ENCODE data around the gene DRG2.

The DRG2 gene

DNA sequence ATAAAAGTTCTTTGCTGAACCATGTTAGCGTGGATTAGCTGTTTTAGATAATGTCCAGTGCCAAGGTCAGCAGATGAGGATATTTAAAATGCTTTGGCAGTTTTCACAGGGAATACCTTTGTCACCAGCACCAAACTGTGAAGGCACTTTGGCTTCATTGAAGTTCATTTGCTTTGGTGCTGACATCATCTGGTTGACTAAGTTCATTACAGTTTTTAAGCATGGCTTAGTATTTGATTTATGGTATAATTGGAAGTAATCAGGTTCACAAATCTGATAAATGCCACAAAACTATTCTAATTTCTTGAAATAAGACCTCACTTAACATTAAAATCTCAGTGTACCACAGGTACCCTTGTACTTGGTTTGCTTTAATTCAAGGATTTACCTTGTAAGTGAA is 44.3 kb upstream of the DRG2 start (continued):
- no peak for TF ChIP-seq ZNF214 (tag by site-specific recombination; IDR thresholded peaks at IDR 0.05; ENCODE audit: borderline replicate concordance)
- TF ChIP-seq YY1 (tag by site-specific recombination; IDR thresholded peaks at IDR 0.05), result no peak
- 0 out of 2 replicates have a peak, but pooled peaks have one; percentile 22 for TF ChIP-seq ZEB2 (tag by site-specific recombination; IDR thresholded peaks at IDR 0.05)

DNA sequence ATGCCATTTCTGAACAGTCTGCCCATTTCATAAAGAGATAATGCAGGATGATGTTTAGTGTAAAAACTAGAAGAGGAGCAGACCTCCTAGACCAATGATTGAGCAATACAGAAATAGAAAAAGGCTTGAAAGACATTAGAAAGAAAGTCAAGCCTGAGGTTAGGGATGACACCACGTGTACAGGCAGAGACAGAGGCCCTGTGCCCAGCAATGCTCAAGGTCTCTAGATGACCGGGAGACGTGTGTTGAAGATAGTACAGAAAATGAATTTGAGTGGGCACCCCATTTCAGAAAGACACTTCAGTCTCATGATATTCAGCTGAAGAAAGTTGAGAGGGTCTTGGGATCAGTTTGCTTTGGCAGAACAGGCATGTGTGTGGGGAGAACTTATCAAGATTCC is 43.1 kb upstream of the DRG2 start:
- POLR2A ChIA-PET, result no interaction called here

DNA sequence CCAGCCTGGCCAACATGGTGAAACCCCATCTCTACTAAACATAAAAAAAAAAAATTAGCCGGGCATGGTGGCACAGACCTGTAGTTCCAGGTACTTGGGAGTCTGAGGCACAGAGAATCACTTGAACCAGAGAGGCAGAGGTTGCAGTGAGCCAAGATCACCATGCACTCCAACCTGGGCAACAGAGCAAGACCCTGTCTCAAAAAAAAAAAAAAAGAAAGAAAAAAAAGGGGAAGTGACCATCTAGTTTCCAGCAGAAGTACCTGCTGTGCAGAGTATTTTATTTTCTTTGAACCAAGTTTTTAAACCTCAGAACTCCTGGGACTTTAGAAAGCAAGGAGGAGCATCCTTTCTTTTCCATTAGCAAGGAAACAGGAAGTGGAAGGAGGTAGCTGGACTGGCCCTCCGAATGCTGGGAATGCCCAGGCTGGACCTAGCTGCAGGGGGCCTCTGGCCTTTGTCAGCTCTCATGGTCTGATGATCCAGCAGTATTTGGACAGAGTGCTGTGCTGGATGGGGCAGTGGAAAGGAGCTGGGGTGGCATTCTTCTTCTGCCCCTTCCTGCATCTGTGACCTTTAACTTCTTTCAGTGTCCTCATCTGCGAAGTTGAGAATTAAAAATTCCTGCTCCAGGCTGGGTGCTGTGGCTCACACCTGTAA is 41.9 kb upstream of the DRG2 start:
- no peak overlapping the region for H3K27ac ChIP-seq (ENCODE audit: extremely low read depth, low read depth, low read length)
- H3K4me3 ChIP-seq (ENCODE audit: low read depth, low read length), result no peak overlapping the region
- no peak for TF ChIP-seq ZNF23 (tag by site-specific recombination; IDR thresholded peaks at IDR 0.05; ENCODE audit: borderline replicate concordance)
- no peak for TF ChIP-seq ZNF548 (tag by site-specific recombination; IDR thresholded peaks at IDR 0.05)
- TF ChIP-seq ZNF280C (tag by site-specific recombination; IDR thresholded peaks at IDR 0.05), result no peak
- no peak for TF ChIP-seq ZNF776 (tag by site-specific recombination; IDR thresholded peaks at IDR 0.05; ENCODE audit: borderline replicate concordance)
- TF ChIP-seq ZBTB17 (tag by site-specific recombination; IDR thresholded peaks at IDR 0.05), result no peak
- TF ChIP-seq ZNF214 (tag by site-specific recombination; IDR thresholded peaks at IDR 0.05; ENCODE audit: borderline replicate concordance), result no peak
- no peak for TF ChIP-seq REPIN1 (tag by site-specific recombination; IDR thresholded peaks at IDR 0.05; ENCODE audit: low read depth)
- TF ChIP-seq, protein P1, sequence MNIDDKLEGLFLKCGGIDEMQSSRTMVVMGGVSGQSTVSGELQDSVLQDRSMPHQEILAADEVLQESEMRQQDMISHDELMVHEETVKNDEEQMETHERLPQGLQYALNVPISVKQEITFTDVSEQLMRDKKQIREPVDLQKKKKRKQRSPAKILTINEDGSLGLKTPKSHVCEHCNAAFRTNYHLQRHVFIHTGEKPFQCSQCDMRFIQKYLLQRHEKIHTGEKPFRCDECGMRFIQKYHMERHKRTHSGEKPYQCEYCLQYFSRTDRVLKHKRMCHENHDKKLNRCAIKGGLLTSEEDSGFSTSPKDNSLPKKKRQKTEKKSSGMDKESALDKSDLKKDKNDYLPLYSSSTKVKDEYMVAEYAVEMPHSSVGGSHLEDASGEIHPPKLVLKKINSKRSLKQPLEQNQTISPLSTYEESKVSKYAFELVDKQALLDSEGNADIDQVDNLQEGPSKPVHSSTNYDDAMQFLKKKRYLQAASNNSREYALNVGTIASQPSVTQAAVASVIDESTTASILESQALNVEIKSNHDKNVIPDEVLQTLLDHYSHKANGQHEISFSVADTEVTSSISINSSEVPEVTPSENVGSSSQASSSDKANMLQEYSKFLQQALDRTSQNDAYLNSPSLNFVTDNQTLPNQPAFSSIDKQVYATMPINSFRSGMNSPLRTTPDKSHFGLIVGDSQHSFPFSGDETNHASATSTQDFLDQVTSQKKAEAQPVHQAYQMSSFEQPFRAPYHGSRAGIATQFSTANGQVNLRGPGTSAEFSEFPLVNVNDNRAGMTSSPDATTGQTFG (tag by site-specific recombination; IDR thresholded peaks at IDR 0.05; ENCODE audit: borderline replicate concordance), result no peak
- TF ChIP-seq, protein P2, sequence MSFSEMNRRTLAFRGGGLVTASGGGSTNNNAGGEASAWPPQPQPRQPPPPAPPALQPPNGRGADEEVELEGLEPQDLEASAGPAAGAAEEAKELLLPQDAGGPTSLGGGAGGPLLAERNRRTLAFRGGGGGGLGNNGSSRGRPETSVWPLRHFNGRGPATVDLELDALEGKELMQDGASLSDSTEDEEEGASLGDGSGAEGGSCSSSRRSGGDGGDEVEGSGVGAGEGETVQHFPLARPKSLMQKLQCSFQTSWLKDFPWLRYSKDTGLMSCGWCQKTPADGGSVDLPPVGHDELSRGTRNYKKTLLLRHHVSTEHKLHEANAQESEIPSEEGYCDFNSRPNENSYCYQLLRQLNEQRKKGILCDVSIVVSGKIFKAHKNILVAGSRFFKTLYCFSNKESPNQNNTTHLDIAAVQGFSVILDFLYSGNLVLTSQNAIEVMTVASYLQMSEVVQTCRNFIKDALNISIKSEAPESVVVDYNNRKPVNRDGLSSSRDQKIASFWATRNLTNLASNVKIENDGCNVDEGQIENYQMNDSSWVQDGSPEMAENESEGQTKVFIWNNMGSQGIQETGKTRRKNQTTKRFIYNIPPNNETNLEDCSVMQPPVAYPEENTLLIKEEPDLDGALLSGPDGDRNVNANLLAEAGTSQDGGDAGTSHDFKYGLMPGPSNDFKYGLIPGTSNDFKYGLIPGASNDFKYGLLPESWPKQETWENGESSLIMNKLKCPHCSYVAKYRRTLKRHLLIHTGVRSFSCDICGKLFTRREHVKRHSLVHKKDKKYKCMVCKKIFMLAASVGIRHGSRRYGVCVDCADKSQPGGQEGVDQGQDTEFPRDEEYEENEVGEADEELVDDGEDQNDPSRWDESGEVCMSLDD (tag by site-specific recombination; IDR thresholded peaks at IDR 0.05), result no peak
- no peak for TF ChIP-seq ZNF488 (tag by site-specific recombination; IDR thresholded peaks at IDR 0.05)
- TF ChIP-seq ZNF670 (tag by site-specific recombination; IDR thresholded peaks at IDR 0.05; ENCODE audit: low read depth), result no peak
- TF ChIP-seq ZNF138 (tag by site-specific recombination; IDR thresholded peaks at IDR 0.05; ENCODE audit: borderline replicate concordance), result no peak
- TF ChIP-seq ZNF561 (tag by site-specific recombination; IDR thresholded peaks at IDR 0.05; ENCODE audit: borderline replicate concordance), result no peak
- TF ChIP-seq ZNF19 (tag by site-specific recombination; IDR thresholded peaks at IDR 0.05; ENCODE audit: low read depth), result no peak
- peaks cover 44 to 54% of the 10 kb centered on the region in 2 experiments for H3K36me3 ChIP-seq (ENCODE audit: control insufficient read depth in 2 of 2, insufficient read depth in 1 of 2, low read length in 2 of 2)
- no peaks in the 10 kb centered on the region for H3K9me3 ChIP-seq (ENCODE audit: control insufficient read depth, insufficient read depth, low read depth, low read length)
- POLR2A ChIA-PET, result no interaction called here
- CTCF ChIA-PET, result interaction anchor here (0.5 kb wide), 1 partner anchor 47 kb away, joined by 3 read pairs; no protein-coding TSS in a partner anchor
- peaks cover 17% of the 10 kb centered on the region for H3K4me1 ChIP-seq (ENCODE audit: control insufficient read depth, insufficient read depth, low read length)

More for the DNA sequence above, 43.1 kb upstream of the DRG2 start:
- peaks cover 37 to 45% of the 10 kb centered on the region in 2 experiments for H3K36me3 ChIP-seq (ENCODE audit: control insufficient read depth in 2 of 2, insufficient read depth in 1 of 2, low read length in 2 of 2)
- CTCF ChIA-PET, result no interaction called here
- no peaks in the 10 kb centered on the region for H3K9me3 ChIP-seq (ENCODE audit: control insufficient read depth, insufficient read depth, low read depth, low read length)
- H3K4me3 ChIP-seq (ENCODE audit: low read depth, low read length), result no peak overlapping the region
- TF ChIP-seq RBAK (tag by site-specific recombination; IDR thresholded peaks at IDR 0.05), result no peak
- no peak for TF ChIP-seq REPIN1 (tag by site-specific recombination; IDR thresholded peaks at IDR 0.05; ENCODE audit: low read depth)
- TF ChIP-seq ZSCAN16 (tag by site-specific recombination; IDR thresholded peaks at IDR 0.05), result no peak
- TF ChIP-seq ZFP3 (tag by site-specific recombination; IDR thresholded peaks at IDR 0.05; ENCODE audit: low read depth), result no peak
- TF ChIP-seq ZNF791 (tag by site-specific recombination; IDR thresholded peaks at IDR 0.05), result no peak
- no peak for TF ChIP-seq ZNF350 (tag by site-specific recombination; IDR thresholded peaks at IDR 0.05)
- TF ChIP-seq ZIC2 (tag by site-specific recombination; IDR thresholded peaks at IDR 0.05), result no peak
- TF ChIP-seq BCL11A (tag by site-specific recombination; IDR thresholded peaks at IDR 0.05; ENCODE audit: low read depth), result no peak
- TF ChIP-seq SP2 (tag by site-specific recombination; IDR thresholded peaks at IDR 0.05), result no peak
- no peak for TF ChIP-seq ZNF211 (tag by site-specific recombination; IDR thresholded peaks at IDR 0.05; ENCODE audit: low read depth)
- no peak for TF ChIP-seq ZNF654 (tag by site-specific recombination; IDR thresholded peaks at IDR 0.05; ENCODE audit: low read depth)
- no peak for TF ChIP-seq ZBTB21 (tag by site-specific recombination; IDR thresholded peaks at IDR 0.05)
- no peak for TF ChIP-seq OVOL3 (tag by site-specific recombination; IDR thresholded peaks at IDR 0.05)
- H3K4me1 ChIP-seq (ENCODE audit: control insufficient read depth, insufficient read depth, low read length), result peaks cover 25% of the 10 kb centered on the region
- no peak overlapping the region for H3K27ac ChIP-seq (ENCODE audit: extremely low read depth, low read depth, low read length)

All from HEK293 (cell line).